K562 (cell line): ENCODE results near the gene LACTB. TPM values are rescaled to one million over a fixed set of nuclear protein-coding genes. Genes with fewer than 3 reads are reported as not detected.

Source experiments
- DNMT1 ChIP-seq: fragments of 450-650 bp; IDR thresholded peaks from 2 replicates; pipeline ENCODE4 v1.6.1; 2016; ENCODE audit warnings: antibody characterized with exemption, mild to moderate bottlenecking
- EZH2 ChIP-seq: IDR thresholded peaks from 2 replicates; pipeline ENCODE4 v1.6.1; 2012; ENCODE audit warnings: low read depth, mild to moderate bottlenecking, inconsistent platforms, low read length, borderline replicate concordance
- HDAC3 ChIP-seq: fragments of 450-650 bp; IDR thresholded peaks from 2 replicates; pipeline ENCODE4 v1.6.1; 2018; ENCODE audit warnings: borderline replicate concordance, mild to moderate bottlenecking, moderate library complexity; ENCODE audit not compliant: partially characterized antibody
- HMGN3 ChIP-seq: IDR thresholded peaks from 2 replicates; pipeline ENCODE4 v1.6.1; 2011; ENCODE audit warnings: borderline replicate concordance, low read depth, mild to moderate bottlenecking, mixed read lengths, low read length; ENCODE audit not compliant: insufficient read length; ENCODE audit errors: extremely low read depth
- KDM2B ChIP-seq: fragments of 250-450 bp; sonication (Bioruptor Pico); IDR thresholded peaks from 2 replicates; pipeline ENCODE4 v1.8.0; 2021; ENCODE audit warnings: mild to moderate bottlenecking, moderate library complexity
- NCOR1 ChIP-seq: fragments of 450-650 bp; IDR thresholded peaks from 2 replicates; pipeline ENCODE4 v1.6.1; 2016; ENCODE audit warnings: mild to moderate bottlenecking, moderate library complexity
- NFIC ChIP-seq: fragments of 450-650 bp; IDR thresholded peaks from 2 replicates; pipeline ENCODE4 v1.6.1; 2017; ENCODE audit warnings: mild to moderate bottlenecking, inconsistent platforms
- NR4A1 ChIP-seq, 2 experiments: fragments of 250-450 bp in 1 of 2; fragments of 450-650 bp in 1 of 2; sonication (Bioruptor Pico) in 1 of 2; IDR thresholded peaks; 2 replicates each; pipeline versions ENCODE4 v1.4.0 to v1.6.1; 2016 to 2020; ENCODE audit warnings: mild to moderate bottlenecking in 2 of 2, missing compliant biosample characterization in 1 of 2, missing genetic modification characterization in 1 of 2, moderate library complexity in 1 of 2
- POLR3G ChIP-seq: IDR thresholded peaks from 2 replicates; pipeline ENCODE4 v1.6.1; 2011; ENCODE audit not compliant: insufficient read length, insufficient replicate concordance; ENCODE audit errors: extremely low read depth
- ZNF212 ChIP-seq: fragments of 450-650 bp; formaldehyde crosslinking; IDR thresholded peaks from 2 replicates; pipeline ENCODE4 v1.4.0; 2020; ENCODE audit warnings: mild to moderate bottlenecking
- ZNF384 ChIP-seq: IDR thresholded peaks from 2 replicates; pipeline ENCODE4 v1.6.1; 2012; ENCODE audit warnings: low read depth, low read length, improper control_type of control experiment
- ZNF436 ChIP-seq: fragments of 250-450, 450-650 bp; sonication (Bioruptor Pico); formaldehyde crosslinking; IDR thresholded peaks from 2 replicates; pipeline ENCODE4 v1.7.0; 2020; ENCODE audit warnings: mild to moderate bottlenecking
- polyA plus RNA-seq, 8 experiments: library from polyadenylated mRNA; depleted of rRNA in 4 of 8; stranded (reverse) in 5 of 8; unstranded in 3 of 8; fragments of >200 nt; fragmentation: Nextera tagmentation in 2 of 8; fragmentation: Illumina TruSeq in 1 of 8; extraction: Ambion mirVana in 2 of 8; extraction: Trizol in 1 of 8; gene quantifications; 2 replicates each; pipeline versions ENCODE4 v1.2.1 to v1.2.3, GENCODE V29; 2011 to 2014; ENCODE audit warnings: inconsistent platforms in 1 of 8, missing spikeins in 1 of 8
- total RNA-seq, 7 experiments: library from RNA; depleted of rRNA in 6 of 7; stranded (reverse); fragments of >200 nt in 6 of 7; fragmentation: Illumina TruSeq in 2 of 7; extraction: Trizol in 2 of 7; gene quantifications; 2 replicates each; pipeline versions ENCODE4 v1.2.1 to v1.2.3, GENCODE V29; 2011 to 2021; ENCODE audit warnings: low replicate concordance in 1 of 7
- TF ChIP-seq, protein P1 (sequence below): fragments of 250-450 bp; sonication (Bioruptor Pico); IDR thresholded peaks from 2 replicates; pipeline ENCODE4 v1.4.0; 2020; ENCODE audit warnings: mild to moderate bottlenecking, moderate library complexity
- TF ChIP-seq, protein P2 (sequence below): sonication (generic); formaldehyde crosslinking; IDR thresholded peaks from 2 replicates; pipeline ENCODE4 v1.8.1; 2023; ENCODE audit warnings: missing genetic modification reagents, mild to moderate bottlenecking, borderline replicate concordance
- TF ChIP-seq, protein P3 (sequence below): fragments of 250-450 bp; sonication (Bioruptor Pico); IDR thresholded peaks from 2 replicates; pipeline ENCODE4 v1.8.0; 2021; ENCODE audit warnings: borderline replicate concordance, mild to moderate bottlenecking, moderate library complexity; ENCODE audit not compliant: poor library complexity, severe bottlenecking
- TF ChIP-seq, protein P4 (sequence below): conservative IDR thresholded peaks from 2 replicates; pipeline ENCODE4 v1.6.1; 2011; ENCODE audit warnings: low read depth, mild to moderate bottlenecking, low read length; ENCODE audit not compliant: control insufficient read depth

LACTB gene
- total and polyA plus RNA-seq, 9 of the 15 experiments (the other 6 are each of a cell fraction or from before 2014, with no cell fraction given) = 3.1 to 15.5 (median 9.8) TPM

DNA sequence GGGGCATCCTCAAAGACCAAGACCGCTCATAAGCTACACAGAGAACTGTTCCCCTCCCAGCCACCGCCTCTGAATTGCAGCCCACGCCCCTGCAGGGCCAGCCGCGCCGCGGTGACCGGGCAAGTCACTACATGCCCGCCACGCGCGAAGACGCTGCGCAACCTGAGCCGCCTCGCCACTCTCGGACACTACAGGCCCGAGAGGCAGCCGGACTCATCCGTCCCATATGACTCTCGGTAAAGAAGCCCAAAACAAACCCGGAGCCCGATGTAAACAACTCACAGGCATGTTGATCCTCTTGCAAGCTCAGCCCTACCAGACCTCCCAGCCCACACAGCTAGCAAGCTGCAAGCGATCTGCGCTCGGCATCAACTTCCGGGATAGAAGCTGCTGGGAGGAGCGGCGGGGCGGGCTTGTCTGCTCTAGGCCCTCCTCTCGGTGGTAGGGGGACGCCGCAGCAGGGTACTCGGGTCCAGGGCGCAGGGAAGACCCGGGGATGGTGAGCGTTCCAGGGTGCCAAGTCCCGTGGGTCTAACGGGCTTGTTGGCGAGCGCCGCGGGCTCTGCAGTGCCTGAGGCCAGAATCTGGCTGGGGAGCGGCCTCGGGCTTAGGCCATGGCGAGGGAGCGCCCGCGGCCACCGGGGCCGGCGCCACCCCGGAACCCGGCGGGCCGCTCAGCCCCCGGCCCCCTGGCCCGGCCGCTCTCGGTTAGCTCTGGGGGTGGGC, 35.6 kb downstream of the LACTB start, which contains the start of gene RPS27L (continued):
- TF ChIP-seq ZNF212 (CRISPR knock-in tag) = no peak
- TF ChIP-seq DNMT1 = no peak
- no peak for TF ChIP-seq ZNF384
- TF ChIP-seq, protein P1, sequence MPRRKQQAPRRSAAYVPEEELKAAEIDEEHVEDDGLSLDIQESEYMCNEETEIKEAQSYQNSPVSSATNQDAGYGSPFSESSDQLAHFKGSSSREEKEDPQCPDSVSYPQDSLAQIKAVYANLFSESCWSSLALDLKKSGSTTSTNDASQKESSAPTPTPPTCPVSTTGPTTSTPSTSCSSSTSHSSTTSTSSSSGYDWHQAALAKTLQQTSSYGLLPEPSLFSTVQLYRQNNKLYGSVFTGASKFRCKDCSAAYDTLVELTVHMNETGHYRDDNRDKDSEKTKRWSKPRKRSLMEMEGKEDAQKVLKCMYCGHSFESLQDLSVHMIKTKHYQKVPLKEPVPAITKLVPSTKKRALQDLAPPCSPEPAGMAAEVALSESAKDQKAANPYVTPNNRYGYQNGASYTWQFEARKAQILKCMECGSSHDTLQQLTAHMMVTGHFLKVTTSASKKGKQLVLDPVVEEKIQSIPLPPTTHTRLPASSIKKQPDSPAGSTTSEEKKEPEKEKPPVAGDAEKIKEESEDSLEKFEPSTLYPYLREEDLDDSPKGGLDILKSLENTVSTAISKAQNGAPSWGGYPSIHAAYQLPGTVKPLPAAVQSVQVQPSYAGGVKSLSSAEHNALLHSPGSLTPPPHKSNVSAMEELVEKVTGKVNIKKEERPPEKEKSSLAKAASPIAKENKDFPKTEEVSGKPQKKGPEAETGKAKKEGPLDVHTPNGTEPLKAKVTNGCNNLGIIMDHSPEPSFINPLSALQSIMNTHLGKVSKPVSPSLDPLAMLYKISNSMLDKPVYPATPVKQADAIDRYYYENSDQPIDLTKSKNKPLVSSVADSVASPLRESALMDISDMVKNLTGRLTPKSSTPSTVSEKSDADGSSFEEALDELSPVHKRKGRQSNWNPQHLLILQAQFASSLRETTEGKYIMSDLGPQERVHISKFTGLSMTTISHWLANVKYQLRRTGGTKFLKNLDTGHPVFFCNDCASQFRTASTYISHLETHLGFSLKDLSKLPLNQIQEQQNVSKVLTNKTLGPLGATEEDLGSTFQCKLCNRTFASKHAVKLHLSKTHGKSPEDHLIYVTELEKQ (CRISPR knock-in tag) = no peak
- TF ChIP-seq, protein P2, sequence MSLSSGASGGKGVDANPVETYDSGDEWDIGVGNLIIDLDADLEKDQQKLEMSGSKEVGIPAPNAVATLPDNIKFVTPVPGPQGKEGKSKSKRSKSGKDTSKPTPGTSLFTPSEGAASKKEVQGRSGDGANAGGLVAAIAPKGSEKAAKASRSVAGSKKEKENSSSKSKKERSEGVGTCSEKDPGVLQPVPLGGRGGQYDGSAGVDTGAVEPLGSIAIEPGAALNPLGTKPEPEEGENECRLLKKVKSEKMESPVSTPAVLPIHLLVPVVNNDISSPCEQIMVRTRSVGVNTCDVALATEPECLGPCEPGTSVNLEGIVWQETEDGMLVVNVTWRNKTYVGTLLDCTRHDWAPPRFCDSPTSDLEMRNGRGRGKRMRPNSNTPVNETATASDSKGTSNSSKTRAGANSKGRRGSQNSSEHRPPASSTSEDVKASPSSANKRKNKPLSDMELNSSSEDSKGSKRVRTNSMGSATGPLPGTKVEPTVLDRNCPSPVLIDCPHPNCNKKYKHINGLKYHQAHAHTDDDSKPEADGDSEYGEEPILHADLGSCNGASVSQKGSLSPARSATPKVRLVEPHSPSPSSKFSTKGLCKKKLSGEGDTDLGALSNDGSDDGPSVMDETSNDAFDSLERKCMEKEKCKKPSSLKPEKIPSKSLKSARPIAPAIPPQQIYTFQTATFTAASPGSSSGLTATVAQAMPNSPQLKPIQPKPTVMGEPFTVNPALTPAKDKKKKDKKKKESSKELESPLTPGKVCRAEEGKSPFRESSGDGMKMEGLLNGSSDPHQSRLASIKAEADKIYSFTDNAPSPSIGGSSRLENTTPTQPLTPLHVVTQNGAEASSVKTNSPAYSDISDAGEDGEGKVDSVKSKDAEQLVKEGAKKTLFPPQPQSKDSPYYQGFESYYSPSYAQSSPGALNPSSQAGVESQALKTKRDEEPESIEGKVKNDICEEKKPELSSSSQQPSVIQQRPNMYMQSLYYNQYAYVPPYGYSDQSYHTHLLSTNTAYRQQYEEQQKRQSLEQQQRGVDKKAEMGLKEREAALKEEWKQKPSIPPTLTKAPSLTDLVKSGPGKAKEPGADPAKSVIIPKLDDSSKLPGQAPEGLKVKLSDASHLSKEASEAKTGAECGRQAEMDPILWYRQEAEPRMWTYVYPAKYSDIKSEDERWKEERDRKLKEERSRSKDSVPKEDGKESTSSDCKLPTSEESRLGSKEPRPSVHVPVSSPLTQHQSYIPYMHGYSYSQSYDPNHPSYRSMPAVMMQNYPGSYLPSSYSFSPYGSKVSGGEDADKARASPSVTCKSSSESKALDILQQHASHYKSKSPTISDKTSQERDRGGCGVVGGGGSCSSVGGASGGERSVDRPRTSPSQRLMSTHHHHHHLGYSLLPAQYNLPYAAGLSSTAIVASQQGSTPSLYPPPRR = peak; percentile 88; the same call in 1 of the 2 replicates
- TF ChIP-seq, protein P3, sequence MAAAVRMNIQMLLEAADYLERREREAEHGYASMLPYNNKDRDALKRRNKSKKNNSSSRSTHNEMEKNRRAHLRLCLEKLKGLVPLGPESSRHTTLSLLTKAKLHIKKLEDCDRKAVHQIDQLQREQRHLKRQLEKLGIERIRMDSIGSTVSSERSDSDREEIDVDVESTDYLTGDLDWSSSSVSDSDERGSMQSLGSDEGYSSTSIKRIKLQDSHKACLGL (CRISPR knock-in tag) = no peak
- TF ChIP-seq POLR3G = no peak
- TF ChIP-seq KDM2B (CRISPR knock-in tag) = no peak
- no peak for TF ChIP-seq EZH2
- TF ChIP-seq HDAC3 = no peak
- TF ChIP-seq NFIC = peak; percentile 15
- peak; percentile 75 for TF ChIP-seq HMGN3
- TF ChIP-seq, protein P4, sequence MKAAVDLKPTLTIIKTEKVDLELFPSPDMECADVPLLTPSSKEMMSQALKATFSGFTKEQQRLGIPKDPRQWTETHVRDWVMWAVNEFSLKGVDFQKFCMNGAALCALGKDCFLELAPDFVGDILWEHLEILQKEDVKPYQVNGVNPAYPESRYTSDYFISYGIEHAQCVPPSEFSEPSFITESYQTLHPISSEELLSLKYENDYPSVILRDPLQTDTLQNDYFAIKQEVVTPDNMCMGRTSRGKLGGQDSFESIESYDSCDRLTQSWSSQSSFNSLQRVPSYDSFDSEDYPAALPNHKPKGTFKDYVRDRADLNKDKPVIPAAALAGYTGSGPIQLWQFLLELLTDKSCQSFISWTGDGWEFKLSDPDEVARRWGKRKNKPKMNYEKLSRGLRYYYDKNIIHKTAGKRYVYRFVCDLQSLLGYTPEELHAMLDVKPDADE = peak; percentile 64
- peak; percentile 47; the same call in 1 of the 2 replicates for TF ChIP-seq NCOR1
- TF ChIP-seq ZNF436 = no peak
- TF ChIP-seq NR4A1 (CRISPR knock-in tag; IDR thresholded peaks at IDR 0.05) = no peak
- 0 out of 2 replicates have a peak, but pooled peaks have one; percentile 31 for TF ChIP-seq NR4A1 (tag; IDR thresholded peaks at IDR 0.05)
